ENCODE measurements around the gene SERTM1.

SERTM1 gene

GRCh38 chr13:36630181-36630803 lies 43.5 kb upstream of the SERTM1 start:
- Histone ChIP-seq H3K27ac (ENCODE audit: low read depth, low read length) (no peak overlapping the region), H4K20me1 (ENCODE audit: control insufficient read depth, insufficient read depth, low read depth, low read length) (no peaks in the 10 kb centered on the region), H3K4me2 (ENCODE audit: low read length) (no peak overlapping the region), H3K36me3 (ENCODE audit: control insufficient read depth, low read length) (no peaks in the 10 kb centered on the region), H3F3A (ENCODE audit: control insufficient read depth, insufficient read depth) (no peaks in the 10 kb centered on the region), H3K4me1 (ENCODE audit: control insufficient read depth, low read length) (no peaks in the 10 kb centered on the region), H3K79me2 (ENCODE audit: control insufficient read depth, low read length) (no peaks in the 10 kb centered on the region), H3K4me3 (ENCODE audit: low read length) (no peak overlapping the region), H3K27me3 (ENCODE audit: control insufficient read depth, low read length) (no peaks in the 10 kb centered on the region; the same call in 1 of the 2 replicates), H3K9me2 (replicated peaks; ENCODE audit: control insufficient read depth, low read length) (no peaks in the 10 kb centered on the region), H3K9me3 (ENCODE audit: control insufficient read depth, insufficient read depth, low read length) (no peaks in the 10 kb centered on the region)
- TF ChIP-seq CTCF (IDR thresholded peaks at IDR 0.05; ENCODE audit: low read depth, low read length, poor library complexity, severe bottlenecking) (no peak), EZH2phosphoT487 (IDR thresholded peaks at IDR 0.05; ENCODE audit: borderline replicate concordance, low read length) (no peak)

GRCh38 chr13:36639610-36640009 lies 34.2 kb upstream of the SERTM1 start:
- H3K27ac ChIP-seq (ENCODE audit: low read depth, low read length): no peak overlapping the region
- H3K9me2 ChIP-seq (replicated peaks; ENCODE audit: control insufficient read depth, low read length): no peaks in the 10 kb centered on the region
- H3K4me3 ChIP-seq (ENCODE audit: low read length): no peak overlapping the region
- H3F3A ChIP-seq (ENCODE audit: control insufficient read depth, insufficient read depth): no peaks in the 10 kb centered on the region
- H4K20me1 ChIP-seq (ENCODE audit: control insufficient read depth, insufficient read depth, low read depth, low read length): no peaks in the 10 kb centered on the region
- H3K79me2 ChIP-seq (ENCODE audit: control insufficient read depth, low read length): no peaks in the 10 kb centered on the region
- H3K27me3 ChIP-seq (ENCODE audit: control insufficient read depth, low read length): no peaks in the 10 kb centered on the region
- H3K9me3 ChIP-seq (ENCODE audit: control insufficient read depth, insufficient read depth, low read length): no peaks in the 10 kb centered on the region
- no peak overlapping the region for H3K4me2 ChIP-seq (ENCODE audit: low read length)
- no peaks in the 10 kb centered on the region for H3K36me3 ChIP-seq (ENCODE audit: control insufficient read depth, low read length)
- TF ChIP-seq CTCF (IDR thresholded peaks at IDR 0.05; ENCODE audit: low read depth, low read length, poor library complexity, severe bottlenecking) (no peak), EZH2phosphoT487 (IDR thresholded peaks at IDR 0.05; ENCODE audit: borderline replicate concordance, low read length) (no peak)
- H3K4me1 ChIP-seq (ENCODE audit: control insufficient read depth, low read length): no peaks in the 10 kb centered on the region

- Histone ChIP-seq H3K4me3 (ENCODE audit: low read length) (no peak overlapping the region), H3K9me3 (ENCODE audit: control insufficient read depth, insufficient read depth, low read length) (no peaks in the 10 kb centered on the region), H3K36me3 (ENCODE audit: control insufficient read depth, low read length) (no peaks in the 10 kb centered on the region), H3K9me2 (replicated peaks; ENCODE audit: control insufficient read depth, low read length) (no peaks in the 10 kb centered on the region; the same call in 1 of the 2 replicates), H3F3A (ENCODE audit: control insufficient read depth, insufficient read depth) (no peaks in the 10 kb centered on the region), H3K79me2 (ENCODE audit: control insufficient read depth, low read length) (no peaks in the 10 kb centered on the region), H3K27me3 (ENCODE audit: control insufficient read depth, low read length) (no peaks in the 10 kb centered on the region), H3K4me1 (ENCODE audit: control insufficient read depth, low read length) (no peaks in the 10 kb centered on the region), H4K20me1 (ENCODE audit: control insufficient read depth, insufficient read depth, low read depth, low read length) (no peaks in the 10 kb centered on the region), H3K4me2 (ENCODE audit: low read length) (no peak overlapping the region), H3K27ac (ENCODE audit: low read depth, low read length) (no peak overlapping the region)
- no peak for TF ChIP-seq EZH2phosphoT487 (IDR thresholded peaks at IDR 0.05; ENCODE audit: borderline replicate concordance, low read length)
- TF ChIP-seq CTCF (IDR thresholded peaks at IDR 0.05; ENCODE audit: low read depth, low read length, poor library complexity, severe bottlenecking): no peak
These were observed 23.2 kb upstream of the SERTM1 start for GRCh38 chr13:36650611-36651010.
